KMS-11 (cell line): ENCODE measurements around the gene UACA.

ENCODE experiments used
- H2AFZ ChIP-seq: fragments of 200-600 bp; sonication (generic); 2 replicates; pipeline ENCODE4 v1.6.1; 2016; ENCODE audit warnings: antibody characterized with exemption, mixed run types, low read depth
- H3K27ac ChIP-seq: fragments of 200-600 bp; sonication (generic); 2 replicates; pipeline ENCODE4 v1.6.1; 2016; ENCODE audit warnings: mild to moderate bottlenecking, mixed run types
- H3K27me3 ChIP-seq: fragments of 200-600 bp; sonication (generic); 2 replicates; pipeline ENCODE4 v1.6.1; 2017; ENCODE audit warnings: mild to moderate bottlenecking, low read depth, mixed run types, moderate library complexity; ENCODE audit not compliant: insufficient read depth
- H3K36me3 ChIP-seq: fragments of 200-600 bp; sonication (generic); 2 replicates; pipeline ENCODE4 v1.6.1; 2017; ENCODE audit warnings: mild to moderate bottlenecking, mixed run types; ENCODE audit not compliant: insufficient read depth
- H3K4me1 ChIP-seq: fragments of 200-600 bp; sonication (generic); 2 replicates; pipeline ENCODE4 v1.6.1; 2016; ENCODE audit warnings: mild to moderate bottlenecking, low read depth, mixed run types; ENCODE audit not compliant: poor library complexity, severe bottlenecking
- H3K4me2 ChIP-seq: fragments of 200-600 bp; sonication (generic); 2 replicates; pipeline ENCODE4 v1.7.0; 2016; ENCODE audit warnings: mild to moderate bottlenecking, mixed run types
- H3K4me3 ChIP-seq: fragments of 200-600 bp; sonication (generic); IDR thresholded peaks from 2 replicates; pipeline ENCODE4 v1.6.1; 2017; ENCODE audit warnings: low read depth, low read length, mixed read lengths; ENCODE audit not compliant: insufficient read depth
- H3K79me2 ChIP-seq: fragments of 200-600 bp; sonication (generic); 2 replicates; pipeline ENCODE4 v1.6.1; 2016; ENCODE audit warnings: low read depth, mixed run types; ENCODE audit not compliant: insufficient read depth
- H3K9ac ChIP-seq: fragments of 200-600 bp; sonication (generic); 2 replicates; pipeline ENCODE4 v1.6.1; 2016; ENCODE audit warnings: mild to moderate bottlenecking, mixed run types
- H4K20me1 ChIP-seq: fragments of 200-600 bp; sonication (generic); 2 replicates; pipeline ENCODE4 v1.6.1; 2016; ENCODE audit warnings: mild to moderate bottlenecking, mixed run types; ENCODE audit not compliant: insufficient read depth
- TF ChIP-seq, protein P1 (sequence below): fragments of 200-600 bp; sonication (generic); conservative IDR thresholded peaks from 2 replicates; pipeline ENCODE4 v1.6.1; 2017; ENCODE audit warnings: low read depth, mild to moderate bottlenecking, antibody characterized with exemption, low read length, moderate library complexity, mixed read lengths

Gene UACA

DNA sequence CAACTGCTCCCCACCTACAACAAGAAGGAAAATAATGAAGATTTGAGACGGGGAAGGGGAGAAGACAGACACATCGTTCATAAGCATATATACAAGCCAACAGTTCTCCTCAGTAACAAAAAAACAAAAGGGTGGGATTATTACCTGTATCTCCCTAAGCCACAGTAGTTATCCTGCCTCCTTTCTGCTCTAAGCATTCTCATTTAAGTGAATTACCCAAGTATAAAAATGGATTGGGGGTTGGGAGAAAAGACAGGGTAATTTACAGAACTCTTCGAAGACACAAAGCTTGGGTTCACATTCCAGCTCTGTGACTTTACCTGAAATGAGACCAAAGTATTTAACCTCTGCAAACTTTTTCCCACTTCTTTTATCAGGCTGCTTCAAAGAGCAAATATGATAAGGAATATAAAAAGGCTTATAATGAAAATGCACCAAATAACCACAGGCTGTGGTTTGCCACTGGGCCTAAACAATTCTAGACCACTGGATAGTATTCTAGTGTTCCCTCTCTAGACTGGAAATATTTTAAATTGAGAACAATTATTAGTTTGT lies 64.4 kb downstream of the UACA start:
- Histone ChIP-seq H3K4me3 (no peak overlapping the region), H3K79me2 (no peaks in the 10 kb centered on the region), H2AFZ (no peak overlapping the region), H3K27me3 (no peaks in the 10 kb centered on the region), H3K9ac (no peak overlapping the region), H3K4me2 (no peak overlapping the region), H4K20me1 (no peaks in the 10 kb centered on the region), H3K36me3 (no peaks in the 10 kb centered on the region), H3K4me1 (no peaks in the 10 kb centered on the region), H3K27ac (no peak overlapping the region)
- TF ChIP-seq, protein P1, sequence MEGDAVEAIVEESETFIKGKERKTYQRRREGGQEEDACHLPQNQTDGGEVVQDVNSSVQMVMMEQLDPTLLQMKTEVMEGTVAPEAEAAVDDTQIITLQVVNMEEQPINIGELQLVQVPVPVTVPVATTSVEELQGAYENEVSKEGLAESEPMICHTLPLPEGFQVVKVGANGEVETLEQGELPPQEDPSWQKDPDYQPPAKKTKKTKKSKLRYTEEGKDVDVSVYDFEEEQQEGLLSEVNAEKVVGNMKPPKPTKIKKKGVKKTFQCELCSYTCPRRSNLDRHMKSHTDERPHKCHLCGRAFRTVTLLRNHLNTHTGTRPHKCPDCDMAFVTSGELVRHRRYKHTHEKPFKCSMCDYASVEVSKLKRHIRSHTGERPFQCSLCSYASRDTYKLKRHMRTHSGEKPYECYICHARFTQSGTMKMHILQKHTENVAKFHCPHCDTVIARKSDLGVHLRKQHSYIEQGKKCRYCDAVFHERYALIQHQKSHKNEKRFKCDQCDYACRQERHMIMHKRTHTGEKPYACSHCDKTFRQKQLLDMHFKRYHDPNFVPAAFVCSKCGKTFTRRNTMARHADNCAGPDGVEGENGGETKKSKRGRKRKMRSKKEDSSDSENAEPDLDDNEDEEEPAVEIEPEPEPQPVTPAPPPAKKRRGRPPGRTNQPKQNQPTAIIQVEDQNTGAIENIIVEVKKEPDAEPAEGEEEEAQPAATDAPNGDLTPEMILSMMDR: no peak

DNA sequence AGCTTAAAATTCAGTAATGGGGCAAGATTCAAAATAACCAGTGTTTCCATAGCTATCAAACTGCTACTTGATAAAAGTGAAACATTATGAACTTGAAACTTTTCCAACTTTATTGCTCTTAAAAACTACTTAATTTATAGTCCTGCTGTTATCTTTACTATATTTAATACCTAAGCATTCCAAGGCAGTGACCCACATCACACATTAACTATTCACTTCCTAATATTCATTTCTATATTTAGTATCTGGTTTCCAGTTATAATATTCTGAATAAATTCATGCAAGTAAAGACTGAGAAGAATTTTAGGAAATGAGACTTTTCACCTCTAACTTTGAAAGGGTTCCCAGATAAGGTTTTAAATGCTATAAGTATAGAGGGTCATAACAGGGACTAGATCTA lies 64.9 kb downstream of the UACA start:
- no peak overlapping the region for H3K27ac ChIP-seq
- no peak overlapping the region for H3K4me3 ChIP-seq
- no peak overlapping the region for H3K4me2 ChIP-seq
- H4K20me1 ChIP-seq: no peaks in the 10 kb centered on the region
- TF ChIP-seq, protein P1: no peak
- no peaks in the 10 kb centered on the region for H3K27me3 ChIP-seq
- no peaks in the 10 kb centered on the region for H3K36me3 ChIP-seq
- H2AFZ ChIP-seq: no peak overlapping the region
- no peaks in the 10 kb centered on the region for H3K4me1 ChIP-seq
- H3K79me2 ChIP-seq: no peaks in the 10 kb centered on the region
- H3K9ac ChIP-seq: no peak overlapping the region

GRCh38 chr15:70690491-70691276 lies 72.7 kb downstream of the UACA start:
- Histone ChIP-seq H3K27me3 (no peaks in the 10 kb centered on the region), H3K9ac (no peak overlapping the region), H3K36me3 (no peaks in the 10 kb centered on the region), H3K79me2 (no peaks in the 10 kb centered on the region), H3K4me3 (no peak overlapping the region), H3K4me2 (no peak overlapping the region), H3K4me1 (no peaks in the 10 kb centered on the region), H3K27ac (no peak overlapping the region), H4K20me1 (no peaks in the 10 kb centered on the region), H2AFZ (no peak overlapping the region)
- TF ChIP-seq, protein P1: no peak

DNA sequence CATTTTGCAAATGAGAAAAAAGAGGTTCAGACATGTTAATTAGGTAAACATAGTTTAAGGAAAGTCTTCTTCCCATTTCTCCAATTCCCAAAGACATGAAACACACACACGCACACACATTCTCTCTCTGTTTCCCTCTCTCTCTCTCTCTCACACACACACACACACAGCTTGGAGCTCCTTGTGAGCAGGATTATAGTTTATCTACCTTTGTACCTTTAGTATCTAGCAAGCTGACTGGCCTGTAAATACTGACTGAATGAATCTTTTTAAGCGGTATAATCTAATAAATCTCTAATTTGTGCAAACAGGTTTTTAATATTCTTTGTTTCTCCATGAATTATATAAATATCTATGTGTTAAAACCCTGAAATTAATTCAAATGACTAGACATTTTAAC lies 73.3 kb downstream of the UACA start:
- TF ChIP-seq, protein P1: no peak
- H3K36me3 ChIP-seq: no peaks in the 10 kb centered on the region
- no peak overlapping the region for H3K9ac ChIP-seq
- no peaks in the 10 kb centered on the region for H3K4me1 ChIP-seq
- H3K79me2 ChIP-seq: no peaks in the 10 kb centered on the region
- no peak overlapping the region for H3K27ac ChIP-seq
- no peaks in the 10 kb centered on the region for H3K27me3 ChIP-seq
- H3K4me2 ChIP-seq: no peak overlapping the region
- H2AFZ ChIP-seq: no peak overlapping the region
- no peak overlapping the region for H3K4me3 ChIP-seq
- no peaks in the 10 kb centered on the region for H4K20me1 ChIP-seq
